Measurements from ENCODE around the gene REST. TPM values are rescaled to one million over a fixed set of nuclear protein-coding genes. Genes with fewer than 3 reads are reported as not detected.

The REST gene
- total RNA-seq, 1 donor from 2014 or later = 24.6 TPM

GRCh38 chr4:56940971-56941370 is 33.3 kb downstream of the REST start:
- no peaks in the 10 kb centered on the region for H3K9me3 ChIP-seq
- no peaks in the 10 kb centered on the region for H3K4me1 ChIP-seq
- TF ChIP-seq CTCF (IDR thresholded peaks at IDR 0.05) = no peak
- TF ChIP-seq POLR2A (IDR thresholded peaks at IDR 0.05) = no peak
- no peak for TF ChIP-seq POLR2AphosphoS5 (IDR thresholded peaks at IDR 0.05; ENCODE audit: insufficient read depth in 1 of 2, low read depth in 1 of 2)
- no peak for DNase-seq (ENCODE audit: extremely low spot score in 2 of 2)
- no peaks in the 10 kb centered on the region for H3K27me3 ChIP-seq
- H3K36me3 ChIP-seq = peaks cover 0 to 9% of the 10 kb centered on the region in 2 donors
- intact Hi-C loops (cut with DNase I) = no loop called here
- no peak overlapping the region for H3K27ac ChIP-seq
- H3K4me3 ChIP-seq = no peak overlapping the region

- H3K4me3 ChIP-seq = no peak overlapping the region
- no peak for DNase-seq (ENCODE audit: extremely low spot score in 2 of 2)
- H3K36me3 ChIP-seq = peaks cover 0 to 9% of the 10 kb centered on the region in 2 donors
- no peaks in the 10 kb centered on the region for H3K27me3 ChIP-seq
- no peaks in the 10 kb centered on the region for H3K9me3 ChIP-seq
- intact Hi-C loops (cut with DNase I) = no loop called here
- TF ChIP-seq POLR2A (IDR thresholded peaks at IDR 0.05) = no peak
- no peak for TF ChIP-seq POLR2AphosphoS5 (IDR thresholded peaks at IDR 0.05; ENCODE audit: insufficient read depth in 1 of 2, low read depth in 1 of 2)
- TF ChIP-seq CTCF (IDR thresholded peaks at IDR 0.05) = no peak
- H3K27ac ChIP-seq = no peak overlapping the region
- H3K4me1 ChIP-seq = no peaks in the 10 kb centered on the region
Measured at GRCh38 chr4:56941403-56941802, 33.7 kb downstream of the REST start.

GRCh38 chr4:56953680-56954520 is 46.2 kb downstream of the REST start:
- Histone ChIP-seq H3K4me1 (no peaks in the 10 kb centered on the region), H3K27me3 (no peaks in the 10 kb centered on the region), H3K36me3 (no peaks in the 10 kb centered on the region), H3K4me3 (no peak overlapping the region), H3K27ac (no peak overlapping the region), H3K9me3 (no peaks in the 10 kb centered on the region)
- intact Hi-C loops (cut with DNase I) = loop anchor here (2.0 kb wide), 1 partner anchor 17 kb away; no protein-coding TSS in a partner anchor
- TF ChIP-seq POLR2AphosphoS5 (IDR thresholded peaks at IDR 0.05; ENCODE audit: insufficient read depth in 1 of 2, low read depth in 1 of 2) = no peak
- TF ChIP-seq CTCF (IDR thresholded peaks at IDR 0.05) = no peak
- no peak for TF ChIP-seq POLR2A (IDR thresholded peaks at IDR 0.05)
- DNase-seq (ENCODE audit: extremely low spot score in 2 of 2) = peak in 1 of 2 donors; percentile 56

GRCh38 chr4:56958111-56958517 is 50.4 kb downstream of the REST start:
- H3K4me3 ChIP-seq = peak overlapping the region in 1 of 2 donors; percentile 18

GRCh38 chr4:56959100-56959499 is 51.4 kb downstream of the REST start:
- Histone ChIP-seq H3K4me1 (no peaks in the 10 kb centered on the region), H3K4me3 (no peak overlapping the region), H3K27ac (no peak overlapping the region), H3K27me3 (no peaks in the 10 kb centered on the region), H3K36me3 (peaks cover 0 to 8% of the 10 kb centered on the region in 2 donors), H3K9me3 (no peaks in the 10 kb centered on the region)
- TF ChIP-seq POLR2AphosphoS5 (IDR thresholded peaks at IDR 0.05; ENCODE audit: insufficient read depth in 1 of 2, low read depth in 1 of 2) (no peak), CTCF (IDR thresholded peaks at IDR 0.05) (no peak), POLR2A (IDR thresholded peaks at IDR 0.05) (no peak)
- DNase-seq (ENCODE audit: extremely low spot score in 2 of 2) = no peak
- intact Hi-C loops (cut with DNase I) = no loop called here

More at GRCh38 chr4:56958111-56958517, 50.4 kb downstream of the REST start:
- TF ChIP-seq POLR2A (IDR thresholded peaks at IDR 0.05) (no peak), POLR2AphosphoS5 (IDR thresholded peaks at IDR 0.05; ENCODE audit: insufficient read depth in 1 of 2, low read depth in 1 of 2) (peak; percentile 23 to 66)
- Histone ChIP-seq H3K4me1 (no peaks in the 10 kb centered on the region), H3K27ac (peak overlapping the region; percentile 45), H3K9me3 (no peaks in the 10 kb centered on the region), H3K36me3 (peaks cover 0 to 6% of the 10 kb centered on the region in 2 donors), H3K27me3 (no peaks in the 10 kb centered on the region)
- peak in 1 of 2 donors; percentile 97 for DNase-seq (ENCODE audit: extremely low spot score in 2 of 2)
- intact Hi-C loops (cut with DNase I) = no loop called here

Measured in vagina (tissue), 2 donors.